ENCODE results near the gene PGC.
A peak's percentile ranks its signal among the peaks of the same experiment; 100 is the strongest.

The PGC gene

GRCh38 chr6:41786451-41787218, 39.4 kb upstream of the PGC start:
- peak; percentile 78 for DNase-seq (ENCODE audit: extremely low spot score)
- POLR2A ChIA-PET: interaction anchor here (0.7 to 2.7 kb wide), 26 partner anchors 10 to 330 kb away, joined by 3 to 15 read pairs (median 4); partner anchors contain the start of genes BYSL, MED20, TAF8 and USP49
- CTCF ChIA-PET: interaction anchor here (0.6 to 3.1 kb wide), 17 partner anchors 15 to 880 kb away, joined by 3 to 37 read pairs (median 3); partner anchors contain the start of genes BYSL, MED20 and TAF8
- TF ChIP-seq FOXA1 (IDR thresholded peaks at IDR 0.05) (no peak), ARNT (IDR thresholded peaks at IDR 0.05) (no peak), NFRKB (IDR thresholded peaks at IDR 0.05) (no peak), BHLHE40 (IDR thresholded peaks at IDR 0.05; ENCODE audit: borderline replicate concordance) (no peak), HDGF (IDR thresholded peaks at IDR 0.05; ENCODE audit: borderline replicate concordance) (no peak), ZNF384 (IDR thresholded peaks at IDR 0.05) (no peak), FOXM1 (IDR thresholded peaks at IDR 0.05; ENCODE audit: borderline replicate concordance) (no peak), SUZ12 (IDR thresholded peaks at IDR 0.05) (no peak), TARDBP (IDR thresholded peaks at IDR 0.05) (no peak), CTBP1 (IDR thresholded peaks at IDR 0.05; ENCODE audit: borderline replicate concordance) (no peak), ELF4 (IDR thresholded peaks at IDR 0.05) (no peak), SP1 (IDR thresholded peaks at IDR 0.05) (no peak), LEF1 (IDR thresholded peaks at IDR 0.05; ENCODE audit: borderline replicate concordance) (no peak), L3MBTL2 (conservative IDR thresholded peaks at IDR 0.05) (no peak), FOXK2 (IDR thresholded peaks at IDR 0.05) (no peak), PKNOX1 (IDR thresholded peaks at IDR 0.05) (no peak)

GRCh38 chr6:41785689-41786450, 38.7 kb upstream of the PGC start:
- peak; percentile 20 for DNase-seq (ENCODE audit: extremely low spot score)
- TF ChIP-seq FOXM1 (IDR thresholded peaks at IDR 0.05; ENCODE audit: borderline replicate concordance) (no peak), ELF4 (IDR thresholded peaks at IDR 0.05) (no peak), BHLHE40 (IDR thresholded peaks at IDR 0.05; ENCODE audit: borderline replicate concordance) (no peak), HDGF (IDR thresholded peaks at IDR 0.05; ENCODE audit: borderline replicate concordance) (no peak), L3MBTL2 (conservative IDR thresholded peaks at IDR 0.05) (no peak), FOXK2 (IDR thresholded peaks at IDR 0.05) (no peak), CTBP1 (IDR thresholded peaks at IDR 0.05; ENCODE audit: borderline replicate concordance) (no peak), SP1 (IDR thresholded peaks at IDR 0.05) (no peak), LEF1 (IDR thresholded peaks at IDR 0.05; ENCODE audit: borderline replicate concordance) (no peak), TARDBP (IDR thresholded peaks at IDR 0.05) (no peak), ARNT (IDR thresholded peaks at IDR 0.05) (no peak)
- CTCF ChIA-PET: interaction anchor here (0.6 to 3.1 kb wide), 8 partner anchors 17 to 881 kb away, joined by 3 to 37 read pairs (median 9); partner anchors contain the start of genes BYSL, MED20 and TAF8
- POLR2A ChIA-PET: interaction anchor here (1.1 to 2.7 kb wide), 12 partner anchors 18 to 331 kb away, joined by 3 to 15 read pairs (median 8); partner anchors contain the start of genes BYSL, MED20 and TAF8

- ChIA-PET POLR2A (no interaction called here), CTCF (interaction anchor here (0.9 to 3.1 kb wide), 2 partner anchors 136 to 259 kb away, joined by 3 to 37 read pairs; partner anchors contain the start of gene MED20)
- no peak for DNase-seq (ENCODE audit: extremely low spot score)
- no peak for TF ChIP-seq HDGF (IDR thresholded peaks at IDR 0.05; ENCODE audit: borderline replicate concordance)
Observed at GRCh38 chr6:41785254-41785653, 38.1 kb upstream of the PGC start.

GRCh38 chr6:41784581-41785171, 37.5 kb upstream of the PGC start:
- ChIA-PET CTCF (interaction anchor here (0.5 to 1.1 kb wide), 3 partner anchors 63 to 136 kb away, joined by 3 read pairs; partner anchors contain the start of gene MED20), POLR2A (interaction anchor here (0.6 to 1.6 kb wide), 2 partner anchors 264 to 266 kb away, joined by 3 to 4 read pairs; partner anchors contain the start of gene TAF8)
- DNase-seq (ENCODE audit: extremely low spot score): no peak
- no peak for TF ChIP-seq FOXK2 (IDR thresholded peaks at IDR 0.05)
- no peak for TF ChIP-seq SUZ12 (IDR thresholded peaks at IDR 0.05)
- peak; percentile 74 for TF ChIP-seq PKNOX1 (IDR thresholded peaks at IDR 0.05)

GRCh38 chr6:41783106-41783780, 36.0 kb upstream of the PGC start:
- POLR2A ChIA-PET: interaction anchor here (1.6 kb wide), 1 partner anchor 268 kb away, joined by 4 read pairs; the partner anchor contains the start of gene TAF8
- CTCF ChIA-PET: no interaction called here
- TF ChIP-seq SP1 (IDR thresholded peaks at IDR 0.05) (no peak), ARNT (IDR thresholded peaks at IDR 0.05) (no peak), ZNF384 (IDR thresholded peaks at IDR 0.05) (no peak)
- DNase-seq (ENCODE audit: extremely low spot score): no peak

GRCh38 chr6:41781366-41781730, 34.2 kb upstream of the PGC start:
- DNase-seq (ENCODE audit: extremely low spot score): no peak
- POLR2A ChIA-PET: interaction anchor here (1.2 kb wide), 1 partner anchor 16 kb away, joined by 3 read pairs; no protein-coding TSS in a partner anchor

More at GRCh38 chr6:41781366-41781730, 34.2 kb upstream of the PGC start:
- TF ChIP-seq TARDBP (IDR thresholded peaks at IDR 0.05): no peak
- CTCF ChIA-PET: interaction anchor here (0.6 to 1.9 kb wide), 4 partner anchors 77 to 263 kb away, joined by 3 to 8 read pairs (median 4); no protein-coding TSS in a partner anchor
